Liver (tissue), 9 donors: ENCODE results near the gene ARMC9. TPM values are rescaled to one million over a fixed set of nuclear protein-coding genes. Genes with fewer than 3 reads are reported as not detected.

ENCODE experiments used
- DNase-seq: peaks from one replicate; pipeline ENCODE4 v3.0.0-alpha.2; 2017; ENCODE audit warnings: low spot score
- H3K27ac ChIP-seq, 2 donors: one replicate each; pipeline ENCODE4 v1.7.0; 2013; ENCODE audit warnings: inconsistent platforms in 2 of 2, low read length in 2 of 2, control low read depth in 1 of 2, low read depth in 1 of 2, mild to moderate bottlenecking in 1 of 2
- H3K27me3 ChIP-seq, 4 donors: one replicate each; pipeline versions ENCODE4 v1.6.1 to v1.7.0; 2013; ENCODE audit warnings: low read length in 3 of 4, inconsistent platforms in 1 of 4, mild to moderate bottlenecking in 1 of 4, moderate library complexity in 1 of 4; ENCODE audit not compliant: control insufficient read depth in 4 of 4, insufficient read depth in 4 of 4
- H3K36me3 ChIP-seq, 4 donors: one replicate each; pipeline versions ENCODE4 v1.6.1 to v1.7.0; 2013; ENCODE audit warnings: low read length in 3 of 4, mild to moderate bottlenecking in 3 of 4, low read depth in 1 of 4, moderate library complexity in 1 of 4; ENCODE audit not compliant: control insufficient read depth in 4 of 4, insufficient read depth in 3 of 4
- H3K4me1 ChIP-seq, 4 donors: one replicate each; pipeline versions ENCODE4 v1.6.1 to v1.7.0; 2013; ENCODE audit warnings: low read length in 3 of 4, mild to moderate bottlenecking in 3 of 4, moderate library complexity in 1 of 4; ENCODE audit not compliant: control insufficient read depth in 4 of 4, insufficient read depth in 4 of 4
- H3K4me3 ChIP-seq, 3 donors: one replicate each; pipeline versions ENCODE4 v1.6.1 to v1.7.0; 2013; ENCODE audit warnings: low read length in 3 of 3, control low read depth in 1 of 3, low read depth in 1 of 3, mild to moderate bottlenecking in 1 of 3
- H3K9ac ChIP-seq, 2 donors: one replicate each; pipeline ENCODE4 v1.7.0; 2013; ENCODE audit warnings: low read length in 2 of 2, mild to moderate bottlenecking in 2 of 2, moderate library complexity in 2 of 2, control low read depth in 1 of 2, low read depth in 1 of 2
- H3K9me3 ChIP-seq, 4 donors: one replicate each; pipeline versions ENCODE4 v1.6.1 to v1.7.0; 2013; ENCODE audit warnings: low read length in 3 of 4; ENCODE audit not compliant: control insufficient read depth in 4 of 4
- ATF3 ChIP-seq: IDR thresholded peaks from 2 replicates; pipeline ENCODE4 v1.6.1; 2016; ENCODE audit warnings: antibody characterized with exemption
- CTCF ChIP-seq: fragments of 150-350 bp; IDR thresholded peaks from 2 replicates; pipeline ENCODE4 v1.5.1; 2017; ENCODE audit warnings: improper control_type of control experiment, low read depth, low read length; ENCODE audit not compliant: missing input control
- FOXA1 ChIP-seq: IDR thresholded peaks from 2 replicates; pipeline ENCODE4 v1.6.1; 2016; ENCODE audit warnings: antibody characterized with exemption
- FOXA2 ChIP-seq: IDR thresholded peaks from 2 replicates; pipeline ENCODE4 v1.6.1; 2016; ENCODE audit warnings: antibody characterized with exemption
- GABPA ChIP-seq, 2 donors: IDR thresholded peaks in 1 of 2; conservative IDR thresholded peaks in 1 of 2; 2 replicates each; pipeline ENCODE4 v1.6.1; 2016; ENCODE audit warnings: antibody characterized with exemption in 2 of 2, mild to moderate bottlenecking in 1 of 2, moderate library complexity in 1 of 2
- HNF4A ChIP-seq, 2 donors: conservative IDR thresholded peaks; 2 replicates each; pipeline ENCODE4 v1.6.1; 2016; ENCODE audit warnings: antibody characterized with exemption in 2 of 2, mild to moderate bottlenecking in 2 of 2
- HNF4G ChIP-seq: IDR thresholded peaks from 2 replicates; pipeline ENCODE4 v1.6.1; 2016; ENCODE audit warnings: antibody characterized with exemption
- MAX ChIP-seq: IDR thresholded peaks from 2 replicates; pipeline ENCODE4 v1.6.1; 2016; ENCODE audit warnings: antibody characterized with exemption
- NR2F2 ChIP-seq: IDR thresholded peaks from 2 replicates; pipeline ENCODE4 v1.6.1; 2016; ENCODE audit warnings: antibody characterized with exemption
- RAD21 ChIP-seq, 2 donors: IDR thresholded peaks; 2 replicates each; pipeline ENCODE4 v1.6.1; 2016; ENCODE audit warnings: antibody characterized with exemption in 2 of 2, mild to moderate bottlenecking in 2 of 2
- REST ChIP-seq: IDR thresholded peaks from 2 replicates; pipeline ENCODE4 v1.6.1; 2016; ENCODE audit warnings: antibody characterized with exemption, mild to moderate bottlenecking
- RXRA ChIP-seq, 2 donors: IDR thresholded peaks; 2 replicates each; pipeline ENCODE4 v1.6.1; 2017 to 2018; ENCODE audit warnings: antibody characterized with exemption in 2 of 2, mild to moderate bottlenecking in 1 of 2
- SP1 ChIP-seq: IDR thresholded peaks from 2 replicates; pipeline ENCODE4 v1.6.1; 2018; ENCODE audit warnings: antibody characterized with exemption, mild to moderate bottlenecking
- YY1 ChIP-seq: IDR thresholded peaks from 2 replicates; pipeline ENCODE4 v1.6.1; 2016; ENCODE audit warnings: antibody characterized with exemption, mild to moderate bottlenecking
- ZBTB33 ChIP-seq: IDR thresholded peaks from 2 replicates; pipeline ENCODE4 v1.6.1; 2016; ENCODE audit warnings: antibody characterized with exemption
- WGBS: extraction: QIAGEN DNeasy Blood & Tissue Kit; methylation state at CpG from one replicate; pipeline ENCODE4 v1.1.7; 2013; 5-methylcytosine and 5-hydroxymethylcytosine counted together
- polyA plus RNA-seq, 2 donors: library from polyadenylated mRNA; stranded (reverse) in 1 of 2; unstranded in 1 of 2; fragments of 200-250 nt in 1 of 2; fragments of >200 nt in 1 of 2; fragmentation: Nextera tagmentation in 1 of 2; extraction: Ambion mirVana in 1 of 2; gene quantifications; one replicate each; pipeline versions ENCODE4 v1.2.1 to v1.2.3, GENCODE V29; 2013 to 2015
- total RNA-seq, 2 donors: library from RNA; depleted of rRNA; stranded (reverse); fragments of >200 nt; gene quantifications; one replicate each; pipeline ENCODE4 v1.2.3, GENCODE V29; 2014
- donor health status: healthy.
- donor health status: healthy.
- donor health status: healthy.
- donor health status: healthy.
- donor health status: healthy.

Gene ARMC9
- total and polyA plus RNA-seq, 4 donors: 1.1 to 2.3 (median 1.8) TPM

GRCh38 chr2:231284296-231284695 is 85.9 kb downstream of the ARMC9 start:
- TF ChIP-seq FOXA2 (no peak), CTCF (no peak), YY1 (no peak), ZBTB33 (no peak), RXRA (IDR thresholded peaks at IDR 0.05) (no peak)
- no peak overlapping the region for H3K27ac ChIP-seq

GRCh38 chr2:231286964-231287363 is 88.5 kb downstream of the ARMC9 start:
- H3K9ac ChIP-seq: no peak overlapping the region
- H3K36me3 ChIP-seq: peaks cover 0 to 2% (median 0%) of the 10 kb centered on the region in 4 donors
- no peak for TF ChIP-seq REST
- TF ChIP-seq MAX: no peak
- no peak for TF ChIP-seq RAD21 (IDR thresholded peaks at IDR 0.05)
- no peak for TF ChIP-seq CTCF
- TF ChIP-seq NR2F2: no peak
- no peak for TF ChIP-seq SP1
- no peak for TF ChIP-seq ATF3
- TF ChIP-seq HNF4G: no peak
- TF ChIP-seq FOXA1: no peak
- no peak for TF ChIP-seq FOXA2
- no peak for TF ChIP-seq RXRA (IDR thresholded peaks at IDR 0.05)
- TF ChIP-seq GABPA (IDR thresholded peaks at IDR 0.05 in 1 of 2, conservative IDR thresholded peaks at IDR 0.05 in 1 of 2): no peak
- TF ChIP-seq HNF4A (conservative IDR thresholded peaks at IDR 0.05): no peak
- no peaks in the 10 kb centered on the region for H3K4me1 ChIP-seq
- H3K9me3 ChIP-seq: no peaks in the 10 kb centered on the region
- 97% methylated on average over 4 of the region's 4 CpGs for WGBS
- H3K27ac ChIP-seq: no peak overlapping the region
- H3K4me3 ChIP-seq: no peak overlapping the region
- H3K27me3 ChIP-seq: no peaks in the 10 kb centered on the region
- DNase-seq: no peak

More at GRCh38 chr2:231284296-231284695, 85.9 kb downstream of the ARMC9 start:
- DNase-seq: no peak
- no peaks in the 10 kb centered on the region for H3K9me3 ChIP-seq
- WGBS: 95% methylated on average over 2 of the region's 2 CpGs
- H3K36me3 ChIP-seq: peaks cover 0 to 2% (median 0%) of the 10 kb centered on the region in 4 donors
- H3K4me1 ChIP-seq: no peaks in the 10 kb centered on the region
- no peak overlapping the region for H3K4me3 ChIP-seq
- no peaks in the 10 kb centered on the region for H3K27me3 ChIP-seq
- no peak overlapping the region for H3K9ac ChIP-seq
